Epithelial cell of proximal tubule (primary cell): ENCODE results near the gene SYT7. TPM values are rescaled to one million over a fixed set of nuclear protein-coding genes. Genes with fewer than 3 reads are reported as not detected.

Experiments used
- DNase-seq: peaks from one replicate; pipeline ENCODE4 v3.0.0-alpha.2; 2011; ENCODE audit warnings: low read depth
- H3K4me3 ChIP-seq: 2 replicates; pipeline ENCODE4 v1.5.1; 2011; ENCODE audit warnings: low read depth, mild to moderate bottlenecking, low read length
- total RNA-seq: library from RNA; depleted of rRNA; stranded (reverse); fragments of >200 nt; gene quantifications from 2 replicates; pipeline ENCODE4 v1.2.3, GENCODE V29; 2015
- TF ChIP-seq, protein P1 (sequence below): conservative IDR thresholded peaks from 2 replicates; pipeline ENCODE4 v1.5.1; 2012; ENCODE audit warnings: low read depth, mild to moderate bottlenecking, low read length

Gene SYT7
- total RNA-seq, 1 donor from 2014 or later, result 0.23 TPM

GRCh38 chr11:61555051-61555969 is 25.6 kb downstream of the SYT7 start:
- TF ChIP-seq, protein P1, sequence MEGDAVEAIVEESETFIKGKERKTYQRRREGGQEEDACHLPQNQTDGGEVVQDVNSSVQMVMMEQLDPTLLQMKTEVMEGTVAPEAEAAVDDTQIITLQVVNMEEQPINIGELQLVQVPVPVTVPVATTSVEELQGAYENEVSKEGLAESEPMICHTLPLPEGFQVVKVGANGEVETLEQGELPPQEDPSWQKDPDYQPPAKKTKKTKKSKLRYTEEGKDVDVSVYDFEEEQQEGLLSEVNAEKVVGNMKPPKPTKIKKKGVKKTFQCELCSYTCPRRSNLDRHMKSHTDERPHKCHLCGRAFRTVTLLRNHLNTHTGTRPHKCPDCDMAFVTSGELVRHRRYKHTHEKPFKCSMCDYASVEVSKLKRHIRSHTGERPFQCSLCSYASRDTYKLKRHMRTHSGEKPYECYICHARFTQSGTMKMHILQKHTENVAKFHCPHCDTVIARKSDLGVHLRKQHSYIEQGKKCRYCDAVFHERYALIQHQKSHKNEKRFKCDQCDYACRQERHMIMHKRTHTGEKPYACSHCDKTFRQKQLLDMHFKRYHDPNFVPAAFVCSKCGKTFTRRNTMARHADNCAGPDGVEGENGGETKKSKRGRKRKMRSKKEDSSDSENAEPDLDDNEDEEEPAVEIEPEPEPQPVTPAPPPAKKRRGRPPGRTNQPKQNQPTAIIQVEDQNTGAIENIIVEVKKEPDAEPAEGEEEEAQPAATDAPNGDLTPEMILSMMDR, result peak; percentile 27
- no peak for DNase-seq
- no peak overlapping the region for H3K4me3 ChIP-seq

DNA sequence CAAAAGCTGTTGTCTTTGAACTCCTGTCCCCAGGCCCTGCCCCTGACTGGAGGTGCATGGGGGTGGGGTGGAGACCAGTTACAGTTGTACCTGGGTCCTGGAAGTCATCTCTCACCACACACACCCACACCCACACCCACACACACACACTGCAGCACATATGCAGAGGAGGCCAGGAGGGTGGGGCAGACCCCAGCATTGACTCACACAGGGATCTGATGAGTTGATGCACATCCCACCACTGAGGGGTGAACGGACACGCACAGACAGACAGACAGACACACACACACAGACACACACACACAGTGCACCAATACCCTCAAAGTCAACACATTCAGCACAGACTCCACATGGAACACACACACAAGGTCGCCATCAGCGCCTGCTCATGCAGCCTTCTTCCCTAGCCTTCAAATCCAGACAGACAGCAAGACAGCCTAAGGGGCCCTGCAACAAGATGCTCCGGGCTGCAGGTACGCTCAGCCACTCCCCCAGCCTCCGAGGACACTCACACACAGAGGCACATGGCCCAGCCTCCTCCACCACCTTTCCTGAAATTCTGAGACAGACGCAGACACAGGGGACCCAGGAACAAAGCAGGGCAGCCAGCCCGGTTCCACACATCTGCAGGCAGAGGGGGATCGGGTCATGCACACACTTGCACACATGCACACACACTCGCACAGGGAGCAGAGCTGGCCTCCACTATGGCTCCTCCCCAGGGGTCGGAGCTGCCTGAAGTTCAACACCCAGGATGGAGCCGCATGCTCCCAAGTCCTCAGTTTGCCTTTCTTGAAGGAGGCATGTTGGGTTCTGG is 26.5 kb downstream of the SYT7 start:
- no peak for DNase-seq
- TF ChIP-seq, protein P1, result no peak
- no peak overlapping the region for H3K4me3 ChIP-seq

- TF ChIP-seq, protein P1, result no peak
These were observed 27.3 kb downstream of the SYT7 start for GRCh38 chr11:61553373-61554171.

GRCh38 chr11:61552108-61552635 is 28.7 kb downstream of the SYT7 start:
- H3K4me3 ChIP-seq, result no peak overlapping the region
- TF ChIP-seq, protein P1, result no peak
- no peak for DNase-seq

More at GRCh38 chr11:61553373-61554171, 27.3 kb downstream of the SYT7 start:
- DNase-seq, result no peak
- H3K4me3 ChIP-seq, result no peak overlapping the region

GRCh38 chr11:61551634-61552033 is 29.2 kb downstream of the SYT7 start:
- no peak overlapping the region for H3K4me3 ChIP-seq
- no peak for DNase-seq
- TF ChIP-seq, protein P1, result no peak

GRCh38 chr11:61550665-61551227 is 30.1 kb downstream of the SYT7 start:
- no peak for DNase-seq

More at GRCh38 chr11:61550665-61551227, 30.1 kb downstream of the SYT7 start:
- TF ChIP-seq, protein P1, result no peak
- H3K4me3 ChIP-seq, result no peak overlapping the region
